PC-3 (cell line): Measurements from ENCODE around the gene MMD. TPM values are rescaled to one million over a fixed set of nuclear protein-coding genes. Genes with fewer than 3 reads are reported as not detected.

Source experiments
- ATAC-seq: fragments of 200-7000 bp; cut with Tn5 transposase; 2 replicates; pipeline ENCODE4 v1.9.1; 2020; ENCODE audit warnings: mild to moderate bottlenecking, moderate library complexity
- BruUV-seq: library from RNA; stranded (reverse); fragments of 400-500 nt; replicated peaks from 2 replicates; lab custom pipeline; 2021; lab: Mats Ljungman, UMichigan
- CTCF ChIA-PET: fragments of 300-600 bp; sonication (Branson Sonifier 250); formaldehyde crosslinking; loops from one replicate; lab custom pipeline; 2022; ENCODE audit warnings: antibody characterized with exemption; lab: Charles Lee
- POLR2A ChIA-PET: fragments of 300-600 bp; sonication (Branson Sonifier 250); formaldehyde crosslinking; loops from one replicate; lab custom pipeline; 2022; ENCODE audit warnings: antibody characterized with exemption; ENCODE audit not compliant: unreplicated experiment; lab: Charles Lee
- DNase-seq: peaks from one replicate; pipeline ENCODE4 v3.0.0-alpha.2; 2015
- H2AFZ ChIP-seq: fragments of 300-600 bp; sonication (generic); 2 replicates; pipeline ENCODE4 v1.6.0; 2016; ENCODE audit warnings: antibody characterized with exemption, low read length
- H3F3A ChIP-seq: fragments of 300-600 bp; sonication (generic); one replicate; pipeline ENCODE4 v1.6.0; 2017; ENCODE audit warnings: antibody characterized with exemption, low read length, control low read depth, mild to moderate bottlenecking; ENCODE audit not compliant: unreplicated experiment
- H3K27ac ChIP-seq: fragments of 300-600 bp; sonication (generic); 2 replicates; pipeline ENCODE4 v1.5.1; 2016; ENCODE audit warnings: mild to moderate bottlenecking, low read length
- H3K27me3 ChIP-seq: fragments of 300-600 bp; sonication (generic); 2 replicates; pipeline ENCODE4 v1.6.1; 2016; ENCODE audit warnings: low read length, mixed read lengths
- H3K36me3 ChIP-seq: fragments of 300-600 bp; sonication (generic); 2 replicates; pipeline ENCODE4 v1.6.1; 2016; ENCODE audit warnings: low read depth, mixed run types, low read length, mixed read lengths
- H3K4me1 ChIP-seq: fragments of 300-600 bp; sonication (generic); 2 replicates; pipeline ENCODE4 v1.5.1; 2016; ENCODE audit warnings: low read length; ENCODE audit not compliant: insufficient read depth
- H3K4me2 ChIP-seq: fragments of 300-600 bp; sonication (generic); 2 replicates; pipeline ENCODE4 v1.6.0; 2016; ENCODE audit warnings: low read length
- H3K4me3 ChIP-seq: fragments of 300-600 bp; sonication (generic); 2 replicates; pipeline ENCODE4 v1.5.1; 2016; ENCODE audit warnings: mild to moderate bottlenecking, low read length, mixed read lengths
- H3K79me2 ChIP-seq: fragments of 300-600 bp; sonication (generic); 2 replicates; pipeline ENCODE4 v1.6.1; 2017; ENCODE audit warnings: low read length, mixed read lengths
- H3K9ac ChIP-seq: fragments of 300-600 bp; sonication (generic); 2 replicates; pipeline ENCODE4 v1.6.0; 2016; ENCODE audit warnings: mild to moderate bottlenecking, low read length
- H3K9me2 ChIP-seq: fragments of 300-600 bp; sonication (generic); replicated peaks from 2 replicates; pipeline ENCODE4 v1.6.1; 2016; ENCODE audit warnings: mixed run types, low read length, mixed read lengths
- H3K9me3 ChIP-seq: fragments of 300-600 bp; sonication (generic); 2 replicates; pipeline ENCODE4 v1.6.1; 2016; ENCODE audit warnings: low read length, mixed read lengths
- H4K20me1 ChIP-seq: fragments of 300-600 bp; sonication (generic); 2 replicates; pipeline ENCODE4 v1.6.1; 2016; ENCODE audit warnings: low read length, mixed read lengths
- EZH2 ChIP-seq: fragments of 300-600 bp; sonication (generic); IDR thresholded peaks from one replicate; pipeline ENCODE4 v1.6.1; 2017; ENCODE audit warnings: antibody characterized with exemption, mild to moderate bottlenecking, low read length; ENCODE audit not compliant: unreplicated experiment
- EZH2phosphoT487 ChIP-seq: fragments of 300-600 bp; sonication (generic); IDR thresholded peaks from 2 replicates; pipeline ENCODE4 v1.6.1; 2018; ENCODE audit warnings: mild to moderate bottlenecking, antibody characterized with exemption, low read length, borderline replicate concordance
- intact Hi-C: fragments of 100-400 bp; cut with micrococcal nuclease; formaldehyde crosslinking; loops from 2 replicates; pipeline ENCODE4 v1.9.0; 2023
- total RNA-seq: library from RNA; depleted of rRNA; stranded (reverse); fragments of >200 nt; gene quantifications from 2 replicates; pipeline ENCODE4 v1.2.3, GENCODE V29; 2014; rRNA removed
- TF ChIP-seq, protein P1 (sequence below): fragments of 300-600 bp; sonication (generic); conservative IDR thresholded peaks from 2 replicates; pipeline ENCODE4 v1.5.1; 2017; ENCODE audit warnings: antibody characterized with exemption, low read depth, mild to moderate bottlenecking, low read length

Gene MMD
- total RNA-seq, 1 experiment from 2014 or later = 24.1 TPM

DNA sequence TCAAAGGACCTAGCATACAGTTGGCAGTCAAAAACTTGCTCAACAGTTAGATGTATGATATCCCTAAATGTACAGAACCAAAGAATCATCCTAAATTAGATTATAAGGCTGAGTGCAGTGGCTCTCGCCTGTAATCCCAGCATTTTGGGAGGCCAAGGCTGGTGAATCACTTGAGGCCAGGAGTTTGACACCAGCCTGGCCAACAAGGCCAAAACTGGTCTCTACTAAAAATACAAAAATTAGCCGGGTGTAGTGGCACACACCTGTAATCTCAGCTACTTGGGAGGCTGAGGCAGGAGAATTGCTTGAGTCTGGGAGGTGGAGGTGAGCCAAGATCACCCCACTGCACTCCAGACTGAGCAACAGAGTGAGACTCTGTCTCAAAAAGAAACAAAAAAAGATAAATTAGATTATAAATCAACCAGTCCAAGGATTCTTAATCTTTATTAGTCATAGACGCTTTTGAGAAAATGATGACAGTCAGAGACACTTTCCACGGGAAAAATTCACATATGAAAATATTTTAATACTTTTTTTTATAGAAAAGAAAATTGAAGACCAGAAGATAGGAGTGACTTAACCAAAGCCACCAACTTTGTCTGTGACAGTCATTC lies 77.6 kb downstream of the MMD start:
- Histone ChIP-seq H3K9me2 (no peaks in the 10 kb centered on the region), H3K9ac (no peak overlapping the region), H3K4me1 (no peaks in the 10 kb centered on the region), H3F3A (no peaks in the 10 kb centered on the region), H3K4me2 (no peak overlapping the region), H3K79me2 (no peaks in the 10 kb centered on the region), H3K9me3 (no peaks in the 10 kb centered on the region), H2AFZ (no peak overlapping the region), H3K36me3 (no peaks in the 10 kb centered on the region), H3K27ac (no peak overlapping the region), H4K20me1 (no peaks in the 10 kb centered on the region), H3K4me3 (no peak overlapping the region), H3K27me3 (peaks cover 16% of the 10 kb centered on the region)
- ATAC-seq (no peak), DNase-seq (no peak)
- TF ChIP-seq, protein P1, sequence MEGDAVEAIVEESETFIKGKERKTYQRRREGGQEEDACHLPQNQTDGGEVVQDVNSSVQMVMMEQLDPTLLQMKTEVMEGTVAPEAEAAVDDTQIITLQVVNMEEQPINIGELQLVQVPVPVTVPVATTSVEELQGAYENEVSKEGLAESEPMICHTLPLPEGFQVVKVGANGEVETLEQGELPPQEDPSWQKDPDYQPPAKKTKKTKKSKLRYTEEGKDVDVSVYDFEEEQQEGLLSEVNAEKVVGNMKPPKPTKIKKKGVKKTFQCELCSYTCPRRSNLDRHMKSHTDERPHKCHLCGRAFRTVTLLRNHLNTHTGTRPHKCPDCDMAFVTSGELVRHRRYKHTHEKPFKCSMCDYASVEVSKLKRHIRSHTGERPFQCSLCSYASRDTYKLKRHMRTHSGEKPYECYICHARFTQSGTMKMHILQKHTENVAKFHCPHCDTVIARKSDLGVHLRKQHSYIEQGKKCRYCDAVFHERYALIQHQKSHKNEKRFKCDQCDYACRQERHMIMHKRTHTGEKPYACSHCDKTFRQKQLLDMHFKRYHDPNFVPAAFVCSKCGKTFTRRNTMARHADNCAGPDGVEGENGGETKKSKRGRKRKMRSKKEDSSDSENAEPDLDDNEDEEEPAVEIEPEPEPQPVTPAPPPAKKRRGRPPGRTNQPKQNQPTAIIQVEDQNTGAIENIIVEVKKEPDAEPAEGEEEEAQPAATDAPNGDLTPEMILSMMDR = no peak
- TF ChIP-seq EZH2phosphoT487 (no peak), EZH2 (no peak)
- ChIA-PET POLR2A (no interaction called here), CTCF (no interaction called here)
- intact Hi-C loops = loop anchor here (10.0 kb wide), 1 partner anchor 439 kb away; the partner anchor contains the start of gene TOM1L1
- no TSS peak for BruUV-seq

DNA sequence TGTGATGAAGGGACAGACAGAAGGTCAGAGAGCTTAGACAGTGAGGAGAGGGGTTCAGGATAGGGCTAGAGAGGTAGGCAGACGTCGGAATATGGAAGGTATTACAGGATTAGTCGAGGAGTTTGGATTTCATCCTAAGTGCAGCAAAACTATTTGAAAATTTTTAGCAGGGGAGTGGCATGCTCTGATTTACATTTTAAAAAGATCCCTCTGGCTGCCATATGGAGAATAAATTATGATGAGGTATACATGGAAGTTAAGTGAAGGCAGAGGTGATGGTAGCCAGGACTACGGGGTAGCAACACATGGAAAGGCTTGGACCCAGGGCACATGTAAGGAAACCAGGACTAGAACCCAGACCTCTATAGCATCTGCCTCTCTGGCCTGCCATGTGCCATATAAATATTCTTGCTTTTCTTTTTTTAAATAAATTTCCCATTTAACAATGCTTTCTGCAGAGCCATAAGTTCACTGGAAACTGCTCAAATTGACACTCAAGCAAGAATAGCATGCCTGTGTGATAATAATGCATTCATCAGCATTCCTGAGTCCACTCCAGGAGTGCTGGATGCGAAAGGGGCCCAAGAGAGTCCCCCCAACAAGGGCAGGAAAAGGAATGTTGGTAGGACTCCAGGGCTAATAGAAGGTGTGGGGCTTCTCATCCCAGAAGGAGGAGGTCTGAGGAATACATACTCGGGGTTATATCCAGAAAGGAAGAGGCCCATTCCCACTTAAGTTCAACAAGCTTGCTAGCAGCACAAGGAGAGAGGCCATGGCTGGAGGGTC lies 78.6 kb downstream of the MMD start:
- Histone ChIP-seq H3K9ac (no peak overlapping the region), H3K4me2 (no peak overlapping the region), H3K27ac (no peak overlapping the region), H3K9me2 (no peaks in the 10 kb centered on the region), H3F3A (no peaks in the 10 kb centered on the region), H3K9me3 (no peaks in the 10 kb centered on the region), H4K20me1 (no peaks in the 10 kb centered on the region), H3K79me2 (no peaks in the 10 kb centered on the region), H3K27me3 (peaks cover 16% of the 10 kb centered on the region), H3K4me1 (no peaks in the 10 kb centered on the region), H3K36me3 (no peaks in the 10 kb centered on the region), H3K4me3 (no peak overlapping the region), H2AFZ (no peak overlapping the region)
- intact Hi-C loops = loop anchor here (10.0 kb wide), 1 partner anchor 438 kb away; the partner anchor contains the start of gene TOM1L1
- no TSS peak for BruUV-seq
- no peak for DNase-seq
- TF ChIP-seq, protein P1 = no peak
- TF ChIP-seq EZH2phosphoT487 (no peak), EZH2 (no peak)
- CTCF ChIA-PET = interaction anchor here (0.8 kb wide), 1 partner anchor 171 kb away, joined by 3 read pairs; no protein-coding TSS in a partner anchor
- ATAC-seq = no peak
- POLR2A ChIA-PET = no interaction called here

Other genes starting within 250 kb of the MMD start
- 0.23 and 0.66 TPM in 2 replicates for gene HLF, start 156.9 kb downstream of the MMD start, total RNA-seq
- not detected in 2 replicates for gene SMIM36, start 89.6 kb upstream of the MMD start, total RNA-seq